Measurements from ENCODE around the gene TPPP.

DNA sequence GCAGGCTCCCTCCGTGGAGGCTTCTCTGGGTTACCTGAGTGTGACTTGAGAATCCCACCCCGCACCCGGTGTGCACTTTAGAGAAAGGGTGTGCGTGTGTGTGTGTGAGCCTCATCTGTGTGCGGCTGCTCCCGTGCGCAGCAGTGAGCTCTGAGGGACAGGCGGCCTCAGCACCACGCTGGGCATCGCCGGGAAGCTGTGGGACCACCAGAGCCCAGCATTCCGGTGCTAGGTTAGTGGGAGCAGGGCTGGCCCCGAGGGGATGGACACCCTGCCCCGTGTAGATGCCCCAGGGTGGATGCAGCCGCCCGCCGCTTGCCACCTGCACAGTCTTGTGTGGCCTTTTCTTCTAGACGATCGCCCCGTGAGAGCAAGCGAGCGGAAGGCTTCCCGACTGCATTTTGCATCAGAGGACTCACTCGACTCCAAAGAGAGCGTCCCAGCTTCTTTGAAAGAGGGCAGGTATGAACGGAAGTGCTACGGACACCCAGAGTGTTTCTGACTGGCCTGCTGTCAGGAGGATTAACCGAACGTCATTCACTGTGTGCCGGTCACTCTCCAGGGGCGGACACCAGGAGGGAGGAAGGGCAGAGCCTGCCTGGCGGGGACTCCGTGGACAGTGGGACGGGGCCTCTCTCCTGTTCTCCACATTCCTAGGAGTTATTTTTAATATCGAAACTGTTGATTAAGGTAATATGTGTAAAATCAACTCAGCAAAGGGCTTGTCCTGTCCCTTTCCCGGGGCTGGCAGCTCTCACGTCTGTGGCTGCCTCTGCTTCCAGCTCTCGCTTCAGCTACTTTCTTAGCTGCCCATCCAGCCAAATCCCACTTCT lies 68.8 kb downstream of the TPPP start:
- TF ChIP-seq, protein P1, sequence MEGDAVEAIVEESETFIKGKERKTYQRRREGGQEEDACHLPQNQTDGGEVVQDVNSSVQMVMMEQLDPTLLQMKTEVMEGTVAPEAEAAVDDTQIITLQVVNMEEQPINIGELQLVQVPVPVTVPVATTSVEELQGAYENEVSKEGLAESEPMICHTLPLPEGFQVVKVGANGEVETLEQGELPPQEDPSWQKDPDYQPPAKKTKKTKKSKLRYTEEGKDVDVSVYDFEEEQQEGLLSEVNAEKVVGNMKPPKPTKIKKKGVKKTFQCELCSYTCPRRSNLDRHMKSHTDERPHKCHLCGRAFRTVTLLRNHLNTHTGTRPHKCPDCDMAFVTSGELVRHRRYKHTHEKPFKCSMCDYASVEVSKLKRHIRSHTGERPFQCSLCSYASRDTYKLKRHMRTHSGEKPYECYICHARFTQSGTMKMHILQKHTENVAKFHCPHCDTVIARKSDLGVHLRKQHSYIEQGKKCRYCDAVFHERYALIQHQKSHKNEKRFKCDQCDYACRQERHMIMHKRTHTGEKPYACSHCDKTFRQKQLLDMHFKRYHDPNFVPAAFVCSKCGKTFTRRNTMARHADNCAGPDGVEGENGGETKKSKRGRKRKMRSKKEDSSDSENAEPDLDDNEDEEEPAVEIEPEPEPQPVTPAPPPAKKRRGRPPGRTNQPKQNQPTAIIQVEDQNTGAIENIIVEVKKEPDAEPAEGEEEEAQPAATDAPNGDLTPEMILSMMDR (IDR thresholded peaks at IDR 0.05) = no peak
- TF ChIP-seq EZH2 (IDR thresholded peaks at IDR 0.05; ENCODE audit: borderline replicate concordance, insufficient read depth, low read depth, low read length, poor library complexity, severe bottlenecking) = no peak

All from B cell (primary cell).